ENCODE data around the gene MED16.
"Not testable (repeated sequence)": the region's sequence is repeated elsewhere in the genome, so short reads cannot be mapped to it uniquely, and the experiment has no call there.

Gene MED16

DNA sequence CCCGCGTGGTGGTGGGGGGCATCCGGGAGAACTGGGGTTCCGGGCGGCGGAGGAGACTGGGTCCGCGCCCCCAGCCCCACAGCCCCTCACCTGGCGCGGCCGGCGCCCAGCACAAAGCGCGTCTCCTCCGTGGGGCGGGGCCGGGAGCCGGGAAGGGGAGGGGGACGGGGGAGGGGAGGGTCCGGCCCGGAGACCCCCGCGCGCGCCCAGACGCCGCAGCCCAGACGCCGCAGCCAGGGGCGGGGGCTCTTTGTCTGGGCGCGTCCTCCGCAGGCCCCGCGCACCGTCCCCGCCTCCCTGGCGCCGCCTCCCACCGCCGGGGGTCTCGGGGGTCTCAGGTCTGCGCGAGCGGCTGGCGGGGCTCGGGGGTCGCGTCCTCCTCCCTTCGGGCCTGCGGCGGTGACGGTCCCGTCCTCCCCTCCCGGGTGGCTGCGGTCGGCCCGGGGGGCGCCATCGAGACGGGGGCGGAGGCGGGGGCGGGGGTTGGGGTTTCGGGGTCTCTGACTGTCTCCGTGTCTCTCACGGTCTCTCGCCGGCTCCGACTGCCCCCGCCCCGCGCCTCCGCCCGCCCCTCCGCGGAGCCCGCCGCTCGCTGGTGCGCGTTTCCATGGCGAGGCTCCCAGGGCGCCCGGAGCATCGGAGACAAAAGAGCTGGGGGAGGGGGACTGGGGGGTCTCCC lies 71.0 kb downstream of the MED16 start, which contains the start of gene PLPPR3:
Gene PLPPR3 (minus strand): TSS at position 131 of the 679 bp plus-strand sequence. CDS start 396 bp downstream, outside the sequence.
- DNase-seq: peak; percentile 89

DNA sequence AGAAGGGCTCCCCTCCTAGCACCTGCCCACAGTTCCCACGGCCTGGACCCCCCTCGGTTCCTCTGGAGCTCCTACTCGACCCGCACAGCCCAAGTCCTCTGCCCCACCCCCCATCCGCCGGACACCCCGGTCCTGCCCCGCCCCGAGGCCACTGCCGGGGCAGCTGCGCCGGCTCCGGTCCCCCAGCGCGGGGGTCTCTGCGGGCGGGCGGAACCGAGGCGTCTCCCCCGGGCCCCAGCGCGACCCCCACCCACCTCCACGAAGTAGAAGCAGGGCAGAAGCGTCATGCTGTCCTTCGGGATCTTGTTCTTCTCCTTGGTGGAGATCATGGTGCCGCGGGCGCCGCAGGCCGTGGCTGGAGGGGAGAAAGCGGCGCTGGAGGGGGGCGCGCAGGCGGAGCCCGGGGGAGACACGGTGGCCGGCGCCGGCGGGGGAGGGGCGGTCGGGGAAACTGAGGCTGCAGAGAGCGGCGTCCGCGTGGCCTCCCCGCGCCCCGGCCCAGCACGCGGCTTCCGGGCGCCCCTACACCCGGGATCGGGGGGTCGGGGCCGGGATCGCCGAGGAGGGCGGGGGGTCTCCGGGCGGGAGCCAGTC lies 71.7 kb downstream of the MED16 start:
- no peak for DNase-seq

DNA sequence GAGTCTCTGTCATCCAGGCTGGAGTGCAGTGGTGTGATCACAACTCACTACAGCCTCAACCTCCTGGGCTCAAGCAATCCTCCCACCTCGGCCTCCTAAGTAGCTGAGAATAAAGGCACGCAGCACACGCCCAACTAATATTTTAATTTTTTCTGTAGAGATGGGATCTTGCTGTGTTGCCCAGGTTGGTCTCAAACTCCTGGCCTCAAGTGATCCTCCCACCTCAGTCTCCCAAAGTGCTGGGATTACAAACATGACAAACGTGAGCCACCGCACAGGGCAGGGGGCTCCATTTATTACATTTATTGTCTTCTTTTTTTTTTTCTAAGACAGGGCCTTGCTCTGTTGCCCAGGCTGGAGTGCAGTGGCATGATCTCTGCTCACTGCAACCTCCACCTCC lies 72.8 kb downstream of the MED16 start:
- DNase-seq: not testable (repeated sequence)

All from eye (tissue), 1 donor.